ENCODE data around the gene KRT5. TPM values are rescaled to one million over a fixed set of nuclear protein-coding genes. Genes with fewer than 3 reads are reported as not detected.
"Not testable (repeated sequence)": the region's sequence is repeated elsewhere in the genome, so short reads cannot be mapped to it uniquely, and the experiment has no call there.

KRT5 gene
- total and polyA plus RNA-seq, 4 donors, result 0.08 TPM; not detected in 3

GRCh38 chr12:52487744-52488443 lies 32.3 kb downstream of the KRT5 start:
- not testable (repeated sequence) for H3K9ac ChIP-seq (ENCODE audit: low read depth in 1 of 2, low read length in 2 of 2); H3K27me3 ChIP-seq (ENCODE audit: control insufficient read depth in 4 of 4, insufficient read depth in 4 of 4, low read length in 3 of 4); H3K9me3 ChIP-seq (ENCODE audit: control insufficient read depth in 4 of 4, low read length in 3 of 4); H3K4me1 ChIP-seq (ENCODE audit: control insufficient read depth in 4 of 4, insufficient read depth in 4 of 4, low read length in 3 of 4); DNase-seq (ENCODE audit: low spot score); H3K27ac ChIP-seq (ENCODE audit: low read depth in 1 of 2, low read length in 2 of 2); H3K4me3 ChIP-seq (ENCODE audit: low read depth in 1 of 3, low read length in 3 of 3); H3K36me3 ChIP-seq (ENCODE audit: control insufficient read depth in 4 of 4, insufficient read depth in 3 of 4, low read depth in 1 of 4, low read length in 3 of 4)
- 88% methylated on average over 15 of the region's 15 CpGs for WGBS

- H3K9me3 ChIP-seq (ENCODE audit: control insufficient read depth in 4 of 4, low read length in 3 of 4), result peaks cover 0 to 5% (median 0%) of the 10 kb centered on the region in 4 donors
- no peak overlapping the region for H3K27ac ChIP-seq (ENCODE audit: low read depth in 1 of 2, low read length in 2 of 2)
- 50% methylated on average over 1 of the region's 1 CpG for WGBS
- H3K9ac ChIP-seq (ENCODE audit: low read depth in 1 of 2, low read length in 2 of 2), result no peak overlapping the region
- H3K27me3 ChIP-seq (ENCODE audit: control insufficient read depth in 4 of 4, insufficient read depth in 4 of 4, low read length in 3 of 4), result peaks cover 0 to 5% (median 0%) of the 10 kb centered on the region in 4 donors
- no peaks in the 10 kb centered on the region for H3K4me1 ChIP-seq (ENCODE audit: control insufficient read depth in 4 of 4, insufficient read depth in 4 of 4, low read length in 3 of 4)
- no peak for TF ChIP-seq HNF4A (conservative IDR thresholded peaks at IDR 0.05)
- TF ChIP-seq YY1 (IDR thresholded peaks at IDR 0.05), result no peak
- no peak for TF ChIP-seq TAF1 (conservative IDR thresholded peaks at IDR 0.05)
- TF ChIP-seq RAD21 (IDR thresholded peaks at IDR 0.05), result no peak
- no peak for TF ChIP-seq CTCF (IDR thresholded peaks at IDR 0.05; ENCODE audit: low read depth, low read length, missing input control)
- TF ChIP-seq REST (IDR thresholded peaks at IDR 0.05), result no peak
- no peak for TF ChIP-seq RXRA (IDR thresholded peaks at IDR 0.05)
- TF ChIP-seq HNF4G (IDR thresholded peaks at IDR 0.05), result no peak
- no peak for TF ChIP-seq GABPA (IDR thresholded peaks at IDR 0.05 in 1 of 2, conservative IDR thresholded peaks at IDR 0.05 in 1 of 2)
- no peak for TF ChIP-seq FOXA1 (IDR thresholded peaks at IDR 0.05)
- no peak for TF ChIP-seq JUND (IDR thresholded peaks at IDR 0.05)
- no peak for TF ChIP-seq ATF3 (IDR thresholded peaks at IDR 0.05)
- no peak for TF ChIP-seq NR2F2 (IDR thresholded peaks at IDR 0.05)
- no peak for TF ChIP-seq FOXA2 (IDR thresholded peaks at IDR 0.05)
- no peak overlapping the region for H3K4me3 ChIP-seq (ENCODE audit: low read depth in 1 of 3, low read length in 3 of 3)
- H3K36me3 ChIP-seq (ENCODE audit: control insufficient read depth in 4 of 4, insufficient read depth in 3 of 4, low read depth in 1 of 4, low read length in 3 of 4), result no peaks in the 10 kb centered on the region
- DNase-seq (ENCODE audit: low spot score), result no peak
Observed at GRCh38 chr12:52487211-52487610, 33.0 kb downstream of the KRT5 start.

All from liver (tissue), 9 donors.